H1 (cell line): ENCODE results near the gene PARP14. TPM values are rescaled to one million over a fixed set of nuclear protein-coding genes. Genes with fewer than 3 reads are reported as not detected.

Experiments
- CTCF ChIA-PET: fragments of 300-600 bp; sonication (Branson Sonifier 250); formaldehyde crosslinking; loops from one replicate; lab custom pipeline; 2021; ENCODE audit not compliant: partially characterized antibody; lab: Charles Lee
- POLR2A ChIA-PET: fragments of 300-600 bp; sonication (Branson Sonifier 250); formaldehyde crosslinking; loops from one replicate; lab custom pipeline; 2021; ENCODE audit warnings: inconsistent platforms; ENCODE audit not compliant: partially characterized antibody; lab: Charles Lee
- DNase-seq, 2 experiments: peaks; one replicate each; pipeline versions ENCODE4 v3.0.0 to v3.0.0-alpha.2; 2010 to 2022; ENCODE audit warnings: low spot score in 2 of 2, low read depth in 1 of 2, mixed read lengths in 1 of 2
- FAIRE-seq: peaks from 2 replicates; lab custom pipeline; 2011; peaks lifted over from hg19 to GRCh38; lab: Jason Lieb, UNC
- H2AFZ ChIP-seq: 2 replicates; pipeline ENCODE4 v1.8.1; 2012; ENCODE audit warnings: low read length, inconsistent platforms
- H2AK5ac ChIP-seq: 2 replicates; pipeline ENCODE4 v1.6.1; 2013; ENCODE audit warnings: low read depth, low read length
- H2BK120ac ChIP-seq: replicated peaks from 2 replicates; pipeline ENCODE3; 2013; ENCODE audit warnings: low read depth, low read length, inconsistent platforms
- H2BK12ac ChIP-seq: 2 replicates; pipeline ENCODE4 v1.6.1; 2013; ENCODE audit warnings: low read depth, low read length
- H2BK15ac ChIP-seq: 2 replicates; pipeline ENCODE4 v1.6.1; 2013; ENCODE audit warnings: low read length
- H2BK20ac ChIP-seq: 2 replicates; pipeline ENCODE4 v1.6.1; 2013; ENCODE audit warnings: low read length
- H2BK5ac ChIP-seq: 2 replicates; pipeline ENCODE4 v1.6.1; 2013; ENCODE audit warnings: low read depth, low read length
- H3K14ac ChIP-seq: 2 replicates; pipeline ENCODE4 v1.6.1; 2013; ENCODE audit warnings: inconsistent platforms; ENCODE audit not compliant: insufficient read length
- H3K18ac ChIP-seq: 2 replicates; pipeline ENCODE4 v1.6.1; 2013; ENCODE audit warnings: low read length; ENCODE audit errors: extremely low read depth
- H3K23ac ChIP-seq: 2 replicates; pipeline ENCODE4 v1.6.1; 2013; ENCODE audit warnings: inconsistent platforms; ENCODE audit not compliant: insufficient read length
- H3K23me2 ChIP-seq: 2 replicates; pipeline ENCODE4 v1.6.1; 2013; ENCODE audit warnings: low read depth, low read length
- H3K27ac ChIP-seq: 2 replicates; pipeline ENCODE4 v1.6.1; 2011; ENCODE audit warnings: low read depth, low read length, inconsistent platforms
- H3K27me3 ChIP-seq, 4 experiments: replicated peaks in 1 of 4; 1 replicate in 1 of 4; 2 replicates in 3 of 4; pipeline versions ENCODE4 v1.6.1 to v1.8.1; 2011 to 2013; ENCODE audit warnings: low read length in 3 of 4, mild to moderate bottlenecking in 3 of 4, inconsistent platforms in 2 of 4, mixed read lengths in 2 of 4, moderate library complexity in 1 of 4; ENCODE audit not compliant: control insufficient read depth in 3 of 4, insufficient read depth in 3 of 4; ENCODE audit errors: extremely low read depth in 1 of 4
- H3K36me3 ChIP-seq, 4 experiments: 2 replicates each; pipeline versions ENCODE4 v1.6.1 to v1.8.1; 2011 to 2013; ENCODE audit warnings: mild to moderate bottlenecking in 4 of 4, low read length in 3 of 4, moderate library complexity in 2 of 4, control low read depth in 1 of 4, inconsistent platforms in 1 of 4; ENCODE audit not compliant: insufficient read depth in 4 of 4, control insufficient read depth in 2 of 4
- H3K4ac ChIP-seq: replicated peaks from 2 replicates; pipeline ENCODE3; 2013; ENCODE audit warnings: low read length, low read depth, mixed read lengths, inconsistent platforms; ENCODE audit not compliant: insufficient read length
- H3K4me1 ChIP-seq, 4 experiments: replicated peaks in 1 of 4; 1 replicate in 1 of 4; 2 replicates in 3 of 4; pipeline versions ENCODE4 v1.6.1 to v1.8.1; 2011 to 2013; ENCODE audit warnings: low read length in 3 of 4, inconsistent platforms in 2 of 4, mixed read lengths in 1 of 4; ENCODE audit not compliant: insufficient read depth in 4 of 4, control insufficient read depth in 3 of 4
- H3K4me2 ChIP-seq, 2 experiments: 2 replicates each; pipeline versions ENCODE4 v1.6.1 to v1.8.1; 2011 to 2013; ENCODE audit warnings: low read depth in 2 of 2, low read length in 2 of 2, control low read depth in 1 of 2, inconsistent platforms in 1 of 2, mild to moderate bottlenecking in 1 of 2; ENCODE audit not compliant: insufficient read depth in 1 of 2
- H3K4me3 ChIP-seq, 4 experiments: fragments of 200-600, 300-600 bp in 1 of 4; sonication (generic), shearing (Covaris generic), sonication (Bioruptor Twin) in 1 of 4; 2 replicates each; pipeline versions ENCODE4 v1.5.1 to v1.8.1; 2011 to 2016; ENCODE audit warnings: low read length in 4 of 4, low read depth in 3 of 4, control low read depth in 2 of 4, inconsistent platforms in 2 of 4, mild to moderate bottlenecking in 2 of 4, mixed read lengths in 1 of 4, moderate library complexity in 1 of 4; ENCODE audit not compliant: insufficient read depth in 2 of 4; ENCODE audit errors: extremely low read depth in 1 of 4
- H3K56ac ChIP-seq: replicated peaks from 2 replicates; pipeline ENCODE3; 2013; ENCODE audit warnings: low read depth, mild to moderate bottlenecking, mixed read lengths, low read length, inconsistent platforms; ENCODE audit not compliant: insufficient read length
- H3K79me1 ChIP-seq: 2 replicates; pipeline ENCODE4 v1.6.1; 2013; ENCODE audit warnings: low read depth, low read length, control low read depth
- H3K79me2 ChIP-seq, 2 experiments: 2 replicates each; pipeline versions ENCODE4 v1.6.1 to v1.8.1; 2012 to 2013; ENCODE audit warnings: low read length in 2 of 2, mild to moderate bottlenecking in 2 of 2, inconsistent platforms in 1 of 2; ENCODE audit not compliant: insufficient read depth in 2 of 2, control insufficient read depth in 1 of 2
- H3K9ac ChIP-seq, 4 experiments: replicated peaks in 1 of 4; 1 replicate in 1 of 4; 2 replicates in 3 of 4; pipeline versions ENCODE4 v1.6.1 to v1.8.1; 2011 to 2013; ENCODE audit warnings: low read depth in 3 of 4, low read length in 3 of 4, control low read depth in 2 of 4, mild to moderate bottlenecking in 2 of 4, moderate library complexity in 2 of 4, inconsistent platforms in 1 of 4; ENCODE audit errors: extremely low read depth in 1 of 4
- H3K9me3 ChIP-seq, 2 experiments: 2 replicates each; pipeline versions ENCODE4 v1.6.1 to v1.8.1; 2012 to 2013; ENCODE audit warnings: mild to moderate bottlenecking in 2 of 2, moderate library complexity in 2 of 2, control low read depth in 1 of 2, inconsistent platforms in 1 of 2, low read depth in 1 of 2, low read length in 1 of 2, mixed read lengths in 1 of 2; ENCODE audit not compliant: insufficient read depth in 2 of 2
- H4K20me1 ChIP-seq, 2 experiments: replicated peaks in 1 of 2; 2 replicates each; pipeline versions ENCODE3 to v1.8.1; 2011 to 2013; ENCODE audit warnings: inconsistent platforms in 2 of 2, low read length in 2 of 2, mild to moderate bottlenecking in 1 of 2; ENCODE audit not compliant: insufficient read depth in 2 of 2, control insufficient read depth in 1 of 2
- H4K5ac ChIP-seq: 2 replicates; pipeline ENCODE4 v1.6.1; 2013; ENCODE audit warnings: low read length, low read depth, mixed read lengths, inconsistent platforms; ENCODE audit not compliant: insufficient read length
- H4K8ac ChIP-seq: 2 replicates; pipeline ENCODE4 v1.8.0; 2013; ENCODE audit warnings: mild to moderate bottlenecking, moderate library complexity, low read length, inconsistent platforms; ENCODE audit not compliant: insufficient read depth; ENCODE audit errors: extremely low read depth
- H4K91ac ChIP-seq: replicated peaks from 2 replicates; pipeline ENCODE3; 2013; ENCODE audit warnings: low read length, mixed read lengths, inconsistent platforms; ENCODE audit not compliant: insufficient read length
- CBX8 ChIP-seq: fragments of 300-800, 300-1000 bp; sonication (generic); IDR thresholded peaks from 2 replicates; pipeline ENCODE4 v1.7.1; 2016; ENCODE audit warnings: low read depth, low read length, borderline replicate concordance
- EZH2 ChIP-seq: fragments of 200-600 bp; sonication (generic); IDR thresholded peaks from 2 replicates; pipeline ENCODE4 v1.7.1; 2012; ENCODE audit warnings: low read depth, mild to moderate bottlenecking, moderate library complexity, low read length, inconsistent platforms; ENCODE audit not compliant: severe bottlenecking
- HDAC6 ChIP-seq: IDR thresholded peaks from one replicate; pipeline ENCODE4 v1.7.1; 2012; ENCODE audit warnings: low read depth, mild to moderate bottlenecking, inconsistent platforms, low read length, moderate library complexity
- JUN ChIP-seq: IDR thresholded peaks from 2 replicates; pipeline ENCODE4 v1.6.1; 2011; ENCODE audit warnings: low read depth, mild to moderate bottlenecking, improper control_type of control experiment, low read length
- JUND ChIP-seq: IDR thresholded peaks from 2 replicates; pipeline ENCODE4 v1.6.1; 2011; ENCODE audit warnings: mild to moderate bottlenecking, improper control_type of control experiment, low read length
- KDM5A ChIP-seq: fragments of 200-600 bp; IDR thresholded peaks from 2 replicates; pipeline ENCODE4 v1.7.1; 2012; ENCODE audit warnings: mild to moderate bottlenecking, low read length, inconsistent platforms, mixed read lengths
- MAX ChIP-seq: IDR thresholded peaks from 2 replicates; pipeline ENCODE4 v1.6.1; 2012; ENCODE audit warnings: inconsistent platforms
- POLR2AphosphoS5 ChIP-seq: IDR thresholded peaks from 2 replicates; pipeline ENCODE4 v1.6.1; 2011; ENCODE audit warnings: low read depth, low read length
- RAD21 ChIP-seq, 2 experiments: IDR thresholded peaks in 1 of 2; conservative IDR thresholded peaks in 1 of 2; 2 replicates each; pipeline ENCODE4 v1.6.1; 2011; ENCODE audit warnings: low read depth in 2 of 2, low read length in 2 of 2, improper control_type of control experiment in 1 of 2, inconsistent platforms in 1 of 2, mild to moderate bottlenecking in 1 of 2, moderate library complexity in 1 of 2
- SP1 ChIP-seq: IDR thresholded peaks from 2 replicates; pipeline ENCODE4 v1.6.1; 2011; ENCODE audit warnings: low read depth, low read length
- SUZ12 ChIP-seq: fragments of 200-600 bp; sonication (generic); IDR thresholded peaks from 2 replicates; pipeline ENCODE4 v1.6.1; 2012; ENCODE audit warnings: mild to moderate bottlenecking, inconsistent platforms, low read length, moderate library complexity, mixed read lengths
- TEAD4 ChIP-seq: IDR thresholded peaks from 2 replicates; pipeline ENCODE4 v1.6.1; 2012; ENCODE audit warnings: low read depth, low read length, inconsistent platforms, mixed read lengths
- WGBS, 2 experiments: shearing (Covaris generic) in 1 of 2; methylation state at CpG; one replicate each; pipeline versions ENCODE4 v1.1.6 to v1.1.7; 2013 to 2015; ENCODE audit warnings: low lambda C conversion rate in 2 of 2, mixed read lengths in 2 of 2, inconsistent platforms in 1 of 2, low coverage in 1 of 2, missing lambda C conversion rate in 1 of 2; ENCODE audit not compliant: insufficient replicate concordance in 2 of 2, insufficient coverage in 1 of 2, insufficient read length in 1 of 2; ENCODE audit errors: extremely low coverage in 1 of 2, missing lambda C conversion rate in 1 of 2; 5-methylcytosine and 5-hydroxymethylcytosine counted together
- polyA plus RNA-seq, 7 experiments: library from polyadenylated mRNA; depleted of rRNA in 3 of 7; stranded (reverse) in 5 of 7; unstranded in 2 of 7; fragments of >200 nt in 5 of 7; fragments of 200-250 nt in 2 of 7; gene quantifications; 1 replicate in 5 of 7; 2 replicates in 1 of 7; 4 replicates in 1 of 7; pipeline versions ENCODE4 v1.2.1 to v1.2.3, GENCODE V29; 2011 to 2013; ENCODE audit warnings: missing spikeins in 2 of 7, mixed read lengths in 2 of 7
- total RNA-seq: library from RNA; stranded (reverse); fragmentation: NEBNext Ultra II Directional; extraction: Animal tissue kit (Norgen Biotek cat#: 25700); gene quantifications from 2 replicates; pipeline ENCODE4 v1.2.1, GENCODE V29; 2021

Gene PARP14
- total and polyA plus RNA-seq, 2 of the 8 experiments (the other 6 are each of a cell fraction or from before 2014, with no cell fraction given) = 12.6 to 17.6 TPM

GRCh38 chr3:122773944-122774509, 93.4 kb downstream of the PARP14 start:
- Histone ChIP-seq H3K4me1 (peaks cover 0 to 4% (median under 1%) of the 10 kb centered on the region in 4 experiments; a peak in 2 of 7 replicates), H3K27ac (no peak overlapping the region), H2BK15ac (no peak overlapping the region), H4K8ac (no peak overlapping the region), H3K4me3 (no peak overlapping the region), H3K23me2 (no peaks in the 10 kb centered on the region; the same call in 1 of the 2 replicates), H2BK12ac (no peak overlapping the region), H2BK20ac (no peak overlapping the region), H2AK5ac (no peak overlapping the region), H3K4me2 (no peak overlapping the region), H3K4ac (no peak overlapping the region), H3K56ac (no peak overlapping the region), H3K9ac (no peak overlapping the region), H2AFZ (no peak overlapping the region), H3K18ac (no peak overlapping the region), H3K79me1 (no peaks in the 10 kb centered on the region), H2BK120ac (no peak overlapping the region), H4K5ac (no peak overlapping the region), H4K20me1 (no peaks in the 10 kb centered on the region), H3K9me3 (no peaks in the 10 kb centered on the region), H3K23ac (no peak overlapping the region), H3K79me2 (no peaks in the 10 kb centered on the region), H3K14ac (no peak overlapping the region), H3K36me3 (no peaks in the 10 kb centered on the region; a peak in 2 of 8 replicates), H2BK5ac (no peak overlapping the region), H3K27me3 (no peaks in the 10 kb centered on the region), H4K91ac (no peak overlapping the region)
- ChIA-PET CTCF (interaction anchor here (0.6 to 1.9 kb wide), 11 partner anchors 11 to 380 kb away, joined by 3 to 8 read pairs (median 3); no protein-coding TSS in a partner anchor), POLR2A (interaction anchor here (0.8 to 1.3 kb wide), 3 partner anchors 13 to 20 kb away, joined by 3 to 5 read pairs (median 3); partner anchors contain the start of gene HSPBAP1)
- TF ChIP-seq EZH2 = no peak
- no peak for TF ChIP-seq JUND
- no peak for TF ChIP-seq SP1
- TF ChIP-seq RAD21 (IDR thresholded peaks at IDR 0.05 in 1 of 2, conservative IDR thresholded peaks at IDR 0.05 in 1 of 2; ENCODE audit: low read depth in 2 of 2, low read length in 2 of 2) = no peak
- no peak for TF ChIP-seq SUZ12
- no peak for TF ChIP-seq MAX
- TF ChIP-seq KDM5A = no peak
- no peak for TF ChIP-seq HDAC6
- TF ChIP-seq POLR2AphosphoS5 = no peak
- TF ChIP-seq TEAD4 = no peak
- no peak for TF ChIP-seq JUN
- no peak for TF ChIP-seq CBX8
- FAIRE-seq (no peak), DNase-seq (no peak)
- 78% methylated on average over 3 of the region's 3 CpGs; no CpG with 5 or more reads in 1 of the 2 experiments for WGBS, 2 experiments
